H1 (cell line): Measurements from ENCODE around the gene CCS. TPM values are rescaled to one million over a fixed set of nuclear protein-coding genes. Genes with fewer than 3 reads are reported as not detected.

ENCODE experiments used
- CHD1 ChIP-seq: IDR thresholded peaks from 2 replicates; pipeline ENCODE4 v1.6.1; 2012; ENCODE audit warnings: low read depth, low read length, improper control_type of control experiment
- CHD2 ChIP-seq: IDR thresholded peaks from 2 replicates; pipeline ENCODE4 v1.6.1; 2012; ENCODE audit warnings: low read length, improper control_type of control experiment
- CHD7 ChIP-seq: fragments of 300-600 bp; sonication (generic); IDR thresholded peaks from 2 replicates; pipeline ENCODE4 v1.7.1; 2012; ENCODE audit warnings: low read length, moderate library complexity, mild to moderate bottlenecking, inconsistent platforms; ENCODE audit not compliant: insufficient replicate concordance
- SP2 ChIP-seq: IDR thresholded peaks from 2 replicates; pipeline ENCODE4 v1.6.1; 2012; ENCODE audit warnings: mild to moderate bottlenecking, low read length, inconsistent platforms
- polyA plus RNA-seq, 7 experiments: library from polyadenylated mRNA; depleted of rRNA in 3 of 7; stranded (reverse) in 5 of 7; unstranded in 2 of 7; fragments of >200 nt in 5 of 7; fragments of 200-250 nt in 2 of 7; gene quantifications; 1 replicate in 5 of 7; 2 replicates in 1 of 7; 4 replicates in 1 of 7; pipeline versions ENCODE4 v1.2.1 to v1.2.3, GENCODE V29; 2011 to 2013; ENCODE audit warnings: missing spikeins in 2 of 7, mixed read lengths in 2 of 7
- total RNA-seq: library from RNA; stranded (reverse); fragmentation: NEBNext Ultra II Directional; extraction: Animal tissue kit (Norgen Biotek cat#: 25700); gene quantifications from 2 replicates; pipeline ENCODE4 v1.2.1, GENCODE V29; 2021

The CCS gene
- total and polyA plus RNA-seq, 2 of the 8 experiments (the other 6 are each of a cell fraction or from before 2014, with no cell fraction given) = 37.1 to 37.7 TPM

DNA sequence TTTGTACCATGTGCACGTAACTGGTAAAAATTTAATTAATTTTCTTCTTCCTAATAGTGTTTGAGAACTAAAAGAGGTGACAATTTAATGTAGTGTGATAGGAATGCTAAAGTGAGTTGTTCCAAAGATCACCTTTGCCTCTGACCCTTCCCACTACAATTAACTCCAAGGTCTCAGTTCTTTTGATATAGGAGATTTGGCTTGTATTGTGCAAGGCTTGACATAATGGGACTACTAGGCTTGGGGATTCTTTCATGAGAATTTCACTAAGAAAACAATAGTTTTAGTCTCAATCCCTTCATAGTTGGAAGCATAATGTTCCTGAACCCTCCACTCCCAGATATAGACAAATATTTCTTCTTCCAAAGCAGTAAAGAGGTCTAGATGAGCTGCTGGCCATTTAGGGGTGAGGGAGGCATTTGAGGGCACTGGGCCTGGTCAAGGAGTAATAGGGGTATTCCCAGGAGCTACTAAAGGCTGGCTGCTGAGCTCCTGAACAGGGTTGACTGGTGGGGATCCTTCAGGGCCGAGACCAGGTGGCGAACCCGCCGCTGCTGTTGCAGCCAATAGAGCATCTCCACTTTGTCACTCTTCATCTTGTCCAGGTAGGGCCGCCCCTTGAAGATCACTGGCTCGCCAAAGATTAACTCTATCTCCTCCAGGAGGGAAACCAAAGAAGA, 2.8 kb upstream of the CCS start (continued):
- TF ChIP-seq CHD7 = no peak
- no peak for TF ChIP-seq SP2
- TF ChIP-seq CHD2 = no peak
- TF ChIP-seq CHD1 = no peak
